GM21737 (cell line): ENCODE measurements around the gene SMC1A.
"Not testable (repeated sequence)": the region's sequence is repeated elsewhere in the genome, so short reads cannot be mapped to it uniquely, and the experiment has no call there.

Experiments
- ATAC-seq: cut with Tn5 transposase; IDR thresholded peaks from one replicate; pipeline ENCODE4 v1.9.1; 2021; ENCODE audit warnings: mild to moderate bottlenecking, moderate library complexity; ENCODE audit not compliant: unreplicated experiment

The SMC1A gene

GRCh38 chrX:53422861-53423306 is 430 bp upstream of the SMC1A start, which contains the start of gene RIBC1:
TSS of gene RIBC1 (plus strand) at chrX:53422873. CDS start at chrX:53426277, 3,404 bp downstream.
- no peak for ATAC-seq

DNA sequence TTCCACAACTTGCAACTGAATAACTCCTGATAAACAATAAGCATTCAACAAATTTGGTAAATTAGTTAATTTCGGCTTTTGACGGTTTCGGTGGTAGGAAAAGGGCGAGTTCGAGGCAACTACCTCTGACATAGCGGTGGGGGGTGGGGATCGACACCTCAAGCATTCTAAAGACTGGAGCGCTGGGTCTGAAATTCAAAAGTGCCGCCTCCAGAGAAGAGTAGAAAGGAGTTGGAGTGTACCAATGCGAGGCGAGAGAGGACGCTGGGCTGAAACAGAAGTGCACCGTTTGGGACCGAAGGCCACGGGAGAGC is 725 bp downstream of the SMC1A start:
- ATAC-seq: no peak

DNA sequence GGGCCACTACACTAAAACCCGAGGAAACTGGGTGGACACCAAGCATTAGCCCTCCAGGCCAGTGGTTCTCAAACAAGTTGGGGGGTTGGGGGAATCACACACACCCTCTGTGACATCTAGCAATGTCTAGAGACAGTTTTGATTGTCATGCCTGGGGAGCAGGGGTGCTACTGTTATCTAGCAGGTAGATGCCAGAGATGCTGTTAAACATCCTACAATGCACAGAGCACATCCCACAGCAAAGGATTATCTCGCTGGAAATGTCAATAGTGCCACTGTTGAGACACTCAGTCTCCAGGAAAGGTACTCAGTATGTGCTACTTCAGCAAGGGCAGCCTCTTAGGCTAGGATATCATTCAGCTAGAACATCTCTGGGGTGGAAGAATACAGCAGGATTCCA is 1.3 kb downstream of the SMC1A start:
- ATAC-seq: no peak

- not testable (repeated sequence) for ATAC-seq
Observed at GRCh38 chrX:53420351-53420750, 2.1 kb downstream of the SMC1A start.

DNA sequence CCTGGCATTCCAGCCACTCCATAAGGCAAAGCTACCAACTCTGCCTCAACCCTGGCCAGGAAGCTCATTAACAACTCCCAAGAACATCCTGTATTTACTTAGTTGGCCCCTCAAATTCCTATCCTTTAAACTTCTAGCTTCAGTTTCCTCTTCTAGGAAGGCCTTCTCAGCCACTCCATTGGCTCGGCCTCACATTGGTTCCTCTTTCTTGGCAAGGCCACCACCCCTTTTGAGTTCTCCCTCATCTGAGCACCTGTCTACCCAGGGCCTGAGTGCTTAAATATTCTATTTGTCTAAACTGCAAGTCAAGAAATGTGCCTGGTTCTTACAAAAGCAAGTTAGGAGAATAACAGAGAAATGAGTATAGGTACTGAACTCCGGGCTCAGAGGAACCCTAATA is 10.0 kb downstream of the SMC1A start:
- ATAC-seq: no peak

DNA sequence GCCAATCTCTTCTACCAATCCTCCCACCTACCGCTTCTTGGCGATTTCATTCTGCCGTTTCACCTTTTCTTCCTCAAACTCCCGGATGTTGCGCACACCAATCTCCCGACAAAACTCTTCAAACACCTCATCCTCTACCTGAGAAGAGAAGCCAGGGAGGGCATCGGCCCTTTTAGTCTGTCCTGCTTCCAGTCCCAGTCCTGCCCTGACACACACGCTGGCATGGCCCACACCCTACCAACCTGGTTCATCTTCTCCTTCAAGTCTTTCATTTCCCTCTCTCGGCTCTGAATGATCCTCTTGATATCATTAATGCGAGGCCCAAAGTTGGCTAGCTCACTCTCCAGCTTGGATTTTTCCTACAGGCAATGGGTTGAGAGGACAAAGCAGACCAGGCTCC is 18.9 kb downstream of the SMC1A start:
- ATAC-seq: no peak

GRCh38 chrX:53398216-53398615 is 24.2 kb downstream of the SMC1A start:
- no peak for ATAC-seq

- ATAC-seq: no peak
Observed at GRCh38 chrX:53395605-53396298, 26.7 kb downstream of the SMC1A start.

DNA sequence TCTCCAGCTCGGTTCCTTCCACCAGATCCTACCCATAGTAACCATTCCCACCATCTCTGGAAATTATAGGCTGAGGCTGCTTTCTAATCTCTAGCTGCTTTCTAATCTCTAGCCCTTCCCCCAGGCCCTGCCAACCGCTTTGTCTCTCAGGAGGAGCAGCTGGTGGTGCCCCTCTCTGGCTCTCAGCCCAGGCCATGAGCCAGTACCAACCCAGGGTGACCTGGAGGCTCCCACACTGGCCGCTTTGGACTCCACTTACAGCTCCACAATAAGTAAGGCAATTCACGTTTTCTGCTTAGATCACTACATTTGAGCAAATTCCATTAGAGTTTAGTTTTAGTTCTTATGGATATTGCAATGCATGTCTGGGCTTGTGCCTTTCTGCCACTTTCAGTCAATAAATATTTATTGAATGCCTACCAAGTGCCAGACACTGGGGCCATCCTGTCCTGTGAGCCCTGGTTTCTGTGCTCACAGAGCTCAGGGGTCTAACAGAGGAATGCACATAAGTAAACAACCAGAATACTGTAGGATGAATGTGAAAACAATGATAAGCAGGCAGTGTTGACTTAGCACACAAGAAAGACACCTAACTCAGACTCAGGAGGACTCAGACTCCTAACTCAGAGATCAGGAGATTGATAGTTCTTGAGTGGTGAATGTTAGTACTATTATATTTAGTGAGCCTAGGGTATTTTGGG is 38.9 kb downstream of the SMC1A start:
- no peak for ATAC-seq

DNA sequence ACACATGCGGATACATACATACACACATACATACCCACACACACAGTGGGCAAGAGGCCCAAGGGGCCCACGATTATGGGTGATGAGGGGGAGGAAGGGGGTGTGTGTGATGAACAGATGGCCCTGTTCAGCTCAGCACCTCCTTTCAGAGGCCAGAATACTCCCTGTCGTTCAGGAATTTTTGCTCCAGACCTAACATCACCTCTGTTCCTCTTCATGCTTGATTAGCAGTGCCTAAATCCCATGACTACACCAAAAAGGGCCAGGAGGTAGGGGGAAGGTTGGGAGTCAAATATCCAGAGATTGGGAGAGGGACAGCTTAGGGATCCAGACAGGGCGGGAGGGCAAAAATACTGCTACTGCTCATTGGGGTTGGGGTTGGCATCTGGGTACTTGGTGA is 42.7 kb downstream of the SMC1A start:
- no peak for ATAC-seq

DNA sequence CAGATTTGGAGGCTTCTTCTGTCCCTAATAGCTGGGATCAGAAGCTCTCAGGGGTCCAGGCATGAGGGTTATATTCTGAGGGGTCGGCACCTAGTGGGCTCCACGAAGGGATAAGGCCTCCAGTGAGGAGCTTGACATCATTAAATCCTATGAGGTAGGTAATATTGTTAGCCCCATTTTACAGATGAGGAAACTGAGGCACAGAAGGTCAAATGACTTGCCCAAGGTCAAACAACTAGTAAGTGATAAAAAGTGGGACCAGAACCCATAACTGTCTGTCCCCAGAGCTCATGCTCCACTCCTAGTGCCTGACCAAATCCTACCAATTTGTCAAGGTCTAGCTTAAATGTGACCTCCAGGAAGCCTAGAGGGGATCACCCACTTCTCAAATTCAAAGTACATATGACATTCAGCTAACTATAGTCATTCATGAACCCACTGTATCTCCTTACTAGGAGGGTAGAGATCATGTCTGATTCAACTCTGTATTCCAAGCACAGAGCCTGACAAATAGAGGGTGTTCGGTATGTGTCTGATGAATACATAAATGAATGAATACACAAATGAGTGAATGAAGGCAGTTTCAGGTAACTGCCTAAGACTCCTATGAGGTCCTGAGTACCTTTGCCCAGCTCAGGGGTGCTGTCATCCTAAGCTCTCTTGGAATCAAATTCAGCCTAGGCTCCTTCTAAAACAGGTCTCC is 43.3 kb downstream of the SMC1A start:
- no peak for ATAC-seq

- ATAC-seq: no peak
Observed at GRCh38 chrX:53377464-53377863, 45.0 kb downstream of the SMC1A start.

DNA sequence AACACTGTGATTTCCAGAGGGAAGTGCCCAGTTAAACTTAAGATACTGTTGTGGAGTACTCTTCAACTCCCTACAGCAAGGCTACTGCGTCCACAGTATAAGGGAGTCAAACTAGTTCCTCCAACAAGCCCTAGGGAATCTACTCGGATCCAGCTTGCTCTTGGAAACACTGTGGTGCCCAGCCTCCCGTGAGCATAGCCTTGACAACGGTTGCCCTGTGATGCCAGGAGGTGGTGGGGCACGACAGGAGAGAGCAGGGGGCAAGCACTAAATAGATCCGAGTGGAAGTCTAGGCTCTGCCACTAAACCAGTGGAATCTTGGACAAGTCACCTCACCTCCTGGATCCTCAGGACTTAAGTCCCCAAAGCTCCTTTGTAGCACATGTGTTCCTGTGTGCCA is 45.6 kb downstream of the SMC1A start:
- ATAC-seq: no peak

DNA sequence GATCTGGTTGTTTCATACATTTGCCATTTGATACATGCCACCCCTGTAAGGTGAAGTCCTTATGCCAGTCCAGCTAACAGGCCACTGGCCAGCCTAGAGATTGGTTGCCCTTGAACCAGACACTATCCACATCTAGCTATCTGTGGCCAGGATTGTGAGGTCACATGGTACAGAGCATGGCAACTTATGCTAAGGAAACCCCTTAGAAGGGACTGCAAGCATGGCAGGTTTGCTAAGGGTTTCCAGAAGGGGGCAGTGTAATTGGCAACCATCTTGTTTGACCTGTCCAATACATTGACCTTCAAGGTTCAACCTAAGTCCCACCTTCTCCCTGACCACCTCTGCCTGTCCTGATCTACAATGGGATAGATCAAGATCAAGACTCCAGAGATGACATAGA is 47.5 kb downstream of the SMC1A start:
- no peak for ATAC-seq

DNA sequence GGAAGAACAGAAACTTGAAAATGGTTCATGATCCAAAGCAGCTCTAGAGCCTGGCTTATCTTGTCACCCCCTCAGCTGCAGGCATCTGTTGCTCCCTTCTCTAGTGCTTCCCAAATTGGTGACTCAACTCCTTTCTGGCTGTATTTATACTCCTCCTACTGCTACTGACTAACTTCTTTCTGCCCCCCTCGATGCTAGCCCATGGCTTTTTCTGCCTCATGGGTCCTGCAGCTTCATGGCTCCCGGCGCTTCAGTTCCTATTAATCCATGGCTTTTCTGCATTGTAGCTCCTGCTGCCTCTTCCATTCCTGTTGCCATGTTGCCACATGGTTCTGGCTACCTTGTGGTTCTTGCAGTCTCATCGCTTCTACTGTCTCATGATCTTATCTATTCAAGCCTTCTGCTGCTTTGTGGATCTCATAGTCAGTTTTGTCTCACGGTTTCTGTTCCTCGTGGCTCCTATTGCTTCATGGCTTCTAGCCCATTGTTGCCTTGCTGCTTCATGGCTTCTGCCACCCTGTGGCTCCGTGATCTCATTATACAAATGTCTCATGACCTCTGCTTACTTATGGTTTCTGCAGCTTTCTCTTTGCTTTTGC is 48.1 kb downstream of the SMC1A start:
- ATAC-seq: no peak

GRCh38 chrX:53373307-53373706 is 49.1 kb downstream of the SMC1A start:
- ATAC-seq: no peak

DNA sequence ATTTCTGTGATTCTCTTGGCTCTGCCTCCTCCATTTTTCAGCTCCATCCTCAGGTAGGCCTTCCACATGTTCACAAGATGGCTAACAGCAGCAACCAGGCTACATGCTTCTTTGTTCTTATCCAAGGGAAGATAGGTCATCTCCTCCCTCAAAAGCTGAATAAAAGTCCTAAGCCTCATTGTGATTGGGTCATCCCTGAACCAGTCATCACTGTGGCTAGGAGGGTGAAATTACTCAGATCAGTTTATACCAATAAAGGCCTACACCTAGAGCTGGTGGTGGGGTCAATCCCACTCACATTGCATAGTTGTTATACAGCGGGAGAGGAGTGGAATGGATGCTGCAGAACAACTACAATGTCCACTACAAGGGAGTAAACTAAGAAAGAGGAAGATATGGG is 56.0 kb downstream of the SMC1A start:
- not testable (repeated sequence) for ATAC-seq

DNA sequence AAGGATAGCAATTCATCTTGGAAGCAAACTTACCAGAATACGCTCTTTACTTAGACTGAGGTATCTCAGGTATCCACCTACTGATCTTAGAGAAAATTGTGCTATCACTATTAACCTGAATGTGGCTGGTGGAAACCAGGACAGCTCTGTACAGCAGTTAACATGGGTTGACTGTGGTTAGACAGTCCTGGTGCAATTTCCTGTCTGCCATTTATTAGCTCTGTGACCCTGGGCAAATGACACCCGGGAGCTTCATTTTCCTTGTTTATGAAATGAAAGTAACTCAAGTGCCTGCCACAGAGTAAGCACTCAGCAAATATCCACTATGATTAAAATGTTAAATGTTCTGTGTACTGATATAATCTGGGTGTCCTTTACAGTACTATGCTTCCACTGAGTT is 60.0 kb downstream of the SMC1A start:
- ATAC-seq: no peak

DNA sequence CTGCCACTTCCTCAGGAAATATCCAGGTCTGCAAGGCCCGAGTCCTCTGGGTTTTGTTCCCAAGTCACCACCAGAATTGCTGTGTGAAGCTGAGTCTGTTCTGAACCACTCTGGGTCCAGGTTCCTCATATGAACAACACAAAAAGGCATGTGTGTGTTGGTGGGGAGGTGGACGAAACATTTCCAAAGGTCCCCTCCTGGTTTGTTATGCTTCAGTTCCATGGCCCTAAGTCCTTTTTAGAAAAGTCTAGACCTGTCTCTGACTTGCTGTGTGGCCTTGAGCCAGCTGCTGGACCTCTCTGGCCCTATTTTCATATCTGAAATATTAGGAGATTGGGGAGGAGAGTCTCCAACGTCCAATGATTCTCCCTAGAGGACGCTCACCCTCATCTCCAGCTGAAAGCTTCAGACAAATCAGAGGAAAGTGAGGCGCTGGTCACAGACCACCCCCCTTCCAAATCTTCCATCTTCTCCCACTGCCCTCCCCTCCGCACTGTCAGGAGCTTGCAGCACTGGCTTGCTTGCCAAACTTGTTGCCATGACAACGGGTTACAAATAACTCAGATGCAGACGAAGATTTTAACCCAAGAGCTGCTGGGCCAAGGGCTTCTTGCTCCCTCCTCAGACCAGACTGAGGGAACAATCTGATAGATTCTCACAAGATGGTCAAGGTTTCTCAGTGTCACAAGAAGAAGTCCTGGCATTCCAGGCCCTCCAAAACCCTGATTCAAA is 64.5 kb downstream of the SMC1A start:
- ATAC-seq: no peak

- ATAC-seq: no peak
Observed at GRCh38 chrX:53356186-53356585, 66.3 kb downstream of the SMC1A start.

GRCh38 chrX:53354669-53355068 is 67.8 kb downstream of the SMC1A start:
- ATAC-seq: no peak
